GM06990 (cell line): ENCODE results near the gene RNF150.
"Not testable (repeated sequence)": the region's sequence is repeated elsewhere in the genome, so short reads cannot be mapped to it uniquely, and the experiment has no call there.

Experiments
- DNase-seq: peaks from one replicate; pipeline ENCODE4 v3.0.0-alpha.2; 2011; ENCODE audit not compliant: insufficient read length; ENCODE audit errors: extremely low read depth
- H3K27me3 ChIP-seq: replicated peaks from 2 replicates; pipeline ENCODE4 v1.6.0; 2011; ENCODE audit warnings: low read length; ENCODE audit not compliant: control insufficient read depth, insufficient read depth
- H3K36me3 ChIP-seq: 2 replicates; pipeline ENCODE4 v1.5.1; 2011; ENCODE audit warnings: low read length; ENCODE audit not compliant: control insufficient read depth, insufficient read depth
- H3K4me3 ChIP-seq: replicated peaks from 2 replicates; pipeline ENCODE4 v1.5.1; 2011; ENCODE audit warnings: low read depth, mild to moderate bottlenecking, control low read depth, low read length
- TF ChIP-seq, protein P1 (sequence below): IDR thresholded peaks from 2 replicates; pipeline ENCODE4 v1.5.1; 2011; ENCODE audit warnings: low read length, control low read depth, mild to moderate bottlenecking, inconsistent platforms; ENCODE audit not compliant: insufficient read depth, poor library complexity, severe bottlenecking

RNF150 gene

DNA sequence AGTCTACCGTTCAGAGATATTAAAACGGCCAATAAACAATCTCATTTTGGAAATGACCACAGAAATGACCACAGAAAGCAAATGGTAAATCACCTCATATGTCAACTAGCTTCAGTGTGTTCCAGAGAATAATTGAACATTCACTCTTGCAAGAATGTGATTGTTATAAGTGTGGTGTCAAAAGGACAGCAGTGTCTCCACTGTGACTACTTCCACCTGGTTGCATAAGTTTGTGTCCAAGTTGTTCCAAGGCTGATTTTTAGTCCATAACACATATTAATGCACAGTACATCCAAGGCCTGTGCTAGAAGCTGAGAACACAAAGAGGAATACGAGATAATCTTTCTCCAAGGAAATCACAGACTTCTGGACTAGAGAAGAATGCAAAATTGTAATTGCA lies 37.4 kb upstream of the RNF150 start:
- H3K27me3 ChIP-seq: peaks cover 1% of the 10 kb centered on the region; the same call in 1 of the 2 replicates
- no peak overlapping the region for H3K4me3 ChIP-seq
- TF ChIP-seq, protein P1, sequence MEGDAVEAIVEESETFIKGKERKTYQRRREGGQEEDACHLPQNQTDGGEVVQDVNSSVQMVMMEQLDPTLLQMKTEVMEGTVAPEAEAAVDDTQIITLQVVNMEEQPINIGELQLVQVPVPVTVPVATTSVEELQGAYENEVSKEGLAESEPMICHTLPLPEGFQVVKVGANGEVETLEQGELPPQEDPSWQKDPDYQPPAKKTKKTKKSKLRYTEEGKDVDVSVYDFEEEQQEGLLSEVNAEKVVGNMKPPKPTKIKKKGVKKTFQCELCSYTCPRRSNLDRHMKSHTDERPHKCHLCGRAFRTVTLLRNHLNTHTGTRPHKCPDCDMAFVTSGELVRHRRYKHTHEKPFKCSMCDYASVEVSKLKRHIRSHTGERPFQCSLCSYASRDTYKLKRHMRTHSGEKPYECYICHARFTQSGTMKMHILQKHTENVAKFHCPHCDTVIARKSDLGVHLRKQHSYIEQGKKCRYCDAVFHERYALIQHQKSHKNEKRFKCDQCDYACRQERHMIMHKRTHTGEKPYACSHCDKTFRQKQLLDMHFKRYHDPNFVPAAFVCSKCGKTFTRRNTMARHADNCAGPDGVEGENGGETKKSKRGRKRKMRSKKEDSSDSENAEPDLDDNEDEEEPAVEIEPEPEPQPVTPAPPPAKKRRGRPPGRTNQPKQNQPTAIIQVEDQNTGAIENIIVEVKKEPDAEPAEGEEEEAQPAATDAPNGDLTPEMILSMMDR: no peak
- no peak for DNase-seq
- no peaks in the 10 kb centered on the region for H3K36me3 ChIP-seq

DNA sequence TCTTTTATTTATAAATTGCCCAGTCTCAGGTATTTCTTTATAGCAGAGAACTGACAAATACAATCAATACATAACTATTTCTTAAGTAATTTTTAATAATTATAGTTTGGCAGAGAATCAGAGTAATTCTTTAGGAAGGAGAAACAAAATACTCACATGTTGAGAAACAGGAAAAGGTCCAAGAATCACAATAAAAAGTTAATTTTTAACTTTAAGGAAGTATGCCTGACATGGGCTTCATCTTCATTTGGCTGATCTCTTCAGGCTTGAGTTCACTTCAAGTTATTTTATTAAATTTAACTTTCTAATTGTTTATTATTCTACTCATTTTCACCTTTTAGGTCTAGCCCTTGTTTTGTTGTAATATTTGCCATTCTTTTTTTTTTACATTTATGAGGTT lies 36.1 kb upstream of the RNF150 start:
- no peaks in the 10 kb centered on the region for H3K36me3 ChIP-seq
- TF ChIP-seq, protein P1: no peak
- no peak overlapping the region for H3K4me3 ChIP-seq
- peaks cover 1% of the 10 kb centered on the region; the same call in 1 of the 2 replicates for H3K27me3 ChIP-seq
- DNase-seq: no peak

DNA sequence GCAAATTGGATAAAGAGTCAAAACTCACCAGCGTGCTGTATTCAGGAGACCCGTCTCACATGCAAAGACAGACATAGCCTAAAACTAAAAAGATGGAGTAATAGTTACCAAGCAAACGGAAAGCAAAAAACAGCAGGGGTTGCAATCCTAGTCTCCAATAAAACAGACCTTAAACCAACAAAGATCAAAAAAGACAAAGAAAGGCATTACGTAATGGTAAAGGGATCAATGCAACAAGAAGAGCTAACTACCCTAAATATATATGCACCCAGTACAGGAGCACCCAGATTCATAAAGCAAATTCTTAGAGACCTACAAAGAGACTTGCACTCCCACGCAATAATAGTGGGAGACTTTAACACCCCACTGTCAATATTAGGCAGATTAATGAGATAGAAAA lies 31.7 kb upstream of the RNF150 start:
- H3K4me3 ChIP-seq, H3K27me3 ChIP-seq, DNase-seq, H3K36me3 ChIP-seq: not testable (repeated sequence)

DNA sequence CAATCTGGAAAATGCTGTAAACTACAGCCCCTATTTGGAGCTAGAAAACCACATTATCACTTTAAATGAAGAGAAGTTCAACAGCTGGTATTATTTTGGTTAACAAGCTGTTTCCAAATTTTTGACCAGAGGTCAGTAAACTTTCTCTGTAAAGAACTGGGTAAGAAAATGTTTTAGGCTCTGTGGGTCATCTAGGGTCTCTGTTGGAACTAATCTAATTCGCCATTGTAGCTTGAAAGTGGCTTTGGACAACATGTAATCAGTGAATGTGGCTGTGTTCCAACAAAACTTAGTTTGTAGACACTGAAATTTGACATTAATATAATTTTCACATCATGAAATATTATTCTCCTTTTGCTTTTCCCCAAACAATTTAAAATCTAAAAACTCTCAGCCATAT lies 25.8 kb upstream of the RNF150 start:
- Histone ChIP-seq H3K27me3 (no peaks in the 10 kb centered on the region), H3K4me3 (no peak overlapping the region), H3K36me3 (no peaks in the 10 kb centered on the region)
- TF ChIP-seq, protein P1: no peak
- no peak for DNase-seq

DNA sequence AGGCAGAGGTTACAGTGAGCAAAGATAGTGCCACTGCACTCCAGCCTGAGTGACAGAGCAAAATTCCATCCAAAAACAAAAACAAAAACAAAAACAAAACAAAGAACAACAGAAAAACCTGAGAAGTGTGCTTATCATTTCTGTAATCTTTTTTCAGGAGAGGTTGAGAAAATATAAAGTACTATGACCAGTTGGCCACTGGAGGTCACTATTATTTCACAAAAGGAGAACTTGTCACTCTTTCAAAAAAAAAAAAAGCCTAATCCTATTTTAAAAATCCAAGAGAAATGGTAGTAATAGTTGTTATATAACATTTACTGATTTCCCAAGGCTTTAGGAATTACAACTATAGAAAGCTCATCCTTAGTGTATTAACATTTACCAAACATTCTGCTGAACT lies 24.9 kb upstream of the RNF150 start:
- Histone ChIP-seq H3K36me3 (no peaks in the 10 kb centered on the region), H3K4me3 (no peak overlapping the region), H3K27me3 (no peaks in the 10 kb centered on the region)
- DNase-seq: no peak
- TF ChIP-seq, protein P1: peak; percentile 26

DNA sequence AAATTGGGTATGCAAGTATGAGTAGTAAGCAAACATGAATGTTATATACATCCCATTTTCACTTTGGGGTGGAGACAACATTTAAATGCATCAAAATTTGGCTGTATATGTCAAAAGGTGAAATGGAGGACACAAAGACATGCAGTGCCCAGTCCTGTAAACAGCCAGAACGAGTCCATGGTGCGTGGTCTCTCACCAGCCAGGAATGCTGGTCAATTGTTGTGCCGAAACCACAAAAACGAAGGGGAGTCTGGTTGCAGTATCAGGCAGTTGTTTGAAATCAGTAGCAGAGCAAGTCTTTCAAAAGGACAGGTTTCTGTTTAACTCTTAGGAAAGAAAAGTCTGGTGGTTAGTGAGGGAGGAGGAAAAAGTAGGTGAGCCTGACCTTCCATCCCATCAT lies 22.3 kb upstream of the RNF150 start:
- no peak for DNase-seq
- H3K4me3 ChIP-seq: no peak overlapping the region
- TF ChIP-seq, protein P1: no peak
- no peaks in the 10 kb centered on the region for H3K27me3 ChIP-seq
- no peaks in the 10 kb centered on the region for H3K36me3 ChIP-seq
